WTC11 (cell line): Measurements from ENCODE around the gene MAS1. TPM values are rescaled to one million over a fixed set of nuclear protein-coding genes. Genes with fewer than 3 reads are reported as not detected.

Experiments
- ATAC-seq: fragments of 200-7000 bp; cut with Tn5 transposase; 2 replicates; pipeline ENCODE4 v1.10.0; 2021; ENCODE audit warnings: mild to moderate bottlenecking, moderate library complexity
- CTCF ChIA-PET: fragments of 300-600 bp; sonication (Branson Sonifier 250); formaldehyde crosslinking; loops from one replicate; lab custom pipeline; 2021; ENCODE audit warnings: antibody characterized with exemption; lab: Charles Lee
- POLR2A ChIA-PET: fragments of 350-600 bp; sonication (Branson Sonifier 250); formaldehyde crosslinking; loops from one replicate; lab custom pipeline; 2021; ENCODE audit warnings: antibody characterized with exemption; lab: Charles Lee
- DNase-seq: peaks from one replicate; pipeline ENCODE4 v3.0.0; 2021; ENCODE audit warnings: low spot score
- H3K27ac Mint-ChIP-seq: 2 replicates; pipeline ENCODE4 v1.8.0; 2021; ENCODE audit warnings: mixed read lengths
- H3K27me3 Mint-ChIP-seq: 2 replicates; pipeline ENCODE4 v1.8.0; 2021; ENCODE audit warnings: low read depth, mild to moderate bottlenecking, moderate library complexity, mixed read lengths
- H3K36me3 Mint-ChIP-seq: 2 replicates; pipeline ENCODE4 v1.8.0; 2021; ENCODE audit warnings: mixed read lengths
- H3K4me1 Mint-ChIP-seq: 2 replicates; pipeline ENCODE4 v1.8.0; 2022; ENCODE audit warnings: mixed read lengths
- H3K4me3 Mint-ChIP-seq: 2 replicates; pipeline ENCODE4 v1.8.0; 2021; ENCODE audit warnings: mild to moderate bottlenecking, moderate library complexity, mixed read lengths
- H3K9me3 Mint-ChIP-seq: 2 replicates; pipeline ENCODE4 v1.8.0; 2021; ENCODE audit warnings: mixed read lengths
- ATF1 ChIP-seq: sonication (generic); formaldehyde crosslinking; IDR thresholded peaks from 2 replicates; pipeline ENCODE4 v1.8.1; 2023; ENCODE audit warnings: mild to moderate bottlenecking, moderate library complexity, missing genetic modification reagents
- CREB1 ChIP-seq: sonication (generic); formaldehyde crosslinking; IDR thresholded peaks from 2 replicates; pipeline ENCODE4 v1.8.0; 2023; ENCODE audit warnings: mild to moderate bottlenecking, missing genetic modification reagents
- ELF4 ChIP-seq: sonication (generic); formaldehyde crosslinking; IDR thresholded peaks from 2 replicates; pipeline ENCODE4 v1.8.1; 2022; ENCODE audit warnings: low read depth, mild to moderate bottlenecking, moderate library complexity, missing genetic modification reagents
- FOXJ3 ChIP-seq: sonication (generic); formaldehyde crosslinking; IDR thresholded peaks from 2 replicates; pipeline ENCODE4 v1.9.0; 2021; ENCODE audit warnings: missing genetic modification reagents, mild to moderate bottlenecking, borderline replicate concordance
- FOXK1 ChIP-seq: sonication (generic); formaldehyde crosslinking; IDR thresholded peaks from 2 replicates; pipeline ENCODE4 v1.8.0; 2022; ENCODE audit warnings: mild to moderate bottlenecking, moderate library complexity, missing genetic modification reagents
- GABPB1 ChIP-seq: sonication (generic); formaldehyde crosslinking; IDR thresholded peaks from 2 replicates; pipeline ENCODE4 v1.8.1; 2023; ENCODE audit warnings: mild to moderate bottlenecking, missing genetic modification reagents
- GRHL2 ChIP-seq: fragments of 250-450 bp; sonication (Bioruptor Pico); IDR thresholded peaks from 2 replicates; pipeline ENCODE4 v1.8.0; 2022; ENCODE audit warnings: mild to moderate bottlenecking, moderate library complexity; ENCODE audit not compliant: insufficient replicate concordance, severe bottlenecking
- IRF2 ChIP-seq: sonication (generic); formaldehyde crosslinking; IDR thresholded peaks from 2 replicates; pipeline ENCODE4 v1.8.0; 2022; ENCODE audit warnings: low read depth, missing genetic modification reagents, borderline replicate concordance
- JAZF1 ChIP-seq: fragments of 250-450 bp; sonication (Bioruptor Pico); IDR thresholded peaks from 2 replicates; pipeline ENCODE4 v1.9.0; 2021; ENCODE audit warnings: moderate library complexity, mild to moderate bottlenecking, inconsistent platforms
- NR1H2 ChIP-seq: sonication (generic); formaldehyde crosslinking; IDR thresholded peaks from 2 replicates; pipeline ENCODE4 v1.9.0; 2021; ENCODE audit warnings: mild to moderate bottlenecking, moderate library complexity, missing genetic modification reagents
- ZNF121 ChIP-seq: sonication (generic); formaldehyde crosslinking; IDR thresholded peaks from 2 replicates; pipeline ENCODE4 v1.8.0; 2023; ENCODE audit warnings: missing genetic modification reagents
- ZNF138 ChIP-seq: sonication (generic); formaldehyde crosslinking; conservative IDR thresholded peaks from 2 replicates; pipeline ENCODE4 v1.8.1; 2022; ENCODE audit warnings: mild to moderate bottlenecking, moderate library complexity, missing genetic modification reagents
- ZNF219 ChIP-seq: sonication (generic); formaldehyde crosslinking; IDR thresholded peaks from 2 replicates; pipeline ENCODE4 v1.8.0; 2023; ENCODE audit warnings: missing genetic modification reagents, mild to moderate bottlenecking, borderline replicate concordance
- total RNA-seq: library from RNA; stranded (reverse); gene quantifications from 3 replicates; pipeline ENCODE4 v1.2.3, GENCODE V29; 2021
- TF ChIP-seq, protein P1 (sequence below): sonication (generic); formaldehyde crosslinking; IDR thresholded peaks from 2 replicates; pipeline ENCODE4 v1.8.0; 2022; ENCODE audit warnings: mild to moderate bottlenecking, missing genetic modification reagents
- TF ChIP-seq, protein P2 (sequence below): sonication (generic); formaldehyde crosslinking; conservative IDR thresholded peaks from 2 replicates; pipeline ENCODE4 v1.8.1; 2022; ENCODE audit warnings: mild to moderate bottlenecking, missing genetic modification reagents
- TF ChIP-seq, protein P3 (sequence below): sonication (generic); formaldehyde crosslinking; IDR thresholded peaks from 2 replicates; pipeline ENCODE4 v1.8.1; 2023; ENCODE audit warnings: mild to moderate bottlenecking, missing genetic modification reagents, borderline replicate concordance
- TF ChIP-seq, protein P4 (sequence below): fragments of 250-450 bp; sonication (Bioruptor Pico); IDR thresholded peaks from 2 replicates; pipeline ENCODE4 v1.9.0; 2021; ENCODE audit warnings: mild to moderate bottlenecking

MAS1 gene
- total RNA-seq, 1 experiment from 2014 or later: 0.68 TPM

DNA sequence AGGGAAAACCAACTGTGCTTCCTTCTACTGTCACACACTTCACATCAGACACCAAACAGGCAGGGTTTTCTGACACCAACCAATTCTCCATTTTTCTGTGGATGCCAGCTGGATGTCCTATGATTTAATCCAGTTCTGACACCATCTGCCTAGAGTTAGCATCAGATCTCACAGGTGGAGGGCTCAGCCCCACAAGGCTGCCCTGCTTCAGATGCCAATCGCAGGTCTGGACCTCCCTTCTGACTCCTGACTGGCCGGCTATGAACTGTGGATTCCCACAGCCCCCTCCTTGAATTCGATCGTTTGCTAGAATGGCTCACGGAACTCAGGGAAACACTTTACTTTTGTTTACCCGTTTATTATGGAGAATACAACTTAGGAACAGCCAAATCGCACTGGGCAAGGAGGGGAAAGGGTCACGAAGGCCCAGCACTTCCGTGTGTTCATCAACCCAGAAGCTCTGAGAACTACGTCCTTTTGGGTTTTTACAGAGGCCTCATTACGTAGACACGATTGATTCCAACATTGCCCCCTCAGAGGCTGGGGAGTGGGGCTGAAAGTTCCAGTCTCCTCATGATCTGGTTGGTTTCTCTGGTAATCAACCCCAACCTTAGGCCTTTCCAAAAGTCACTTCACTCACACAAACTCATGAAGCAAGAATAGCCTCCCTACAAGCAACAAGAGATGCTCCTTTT, 25.4 kb upstream of the MAS1 start:
- H3K36me3 Mint-ChIP-seq: peaks cover 5% of the 10 kb centered on the region; the same call in 1 of the 2 replicates
- no peaks in the 10 kb centered on the region for H3K4me1 Mint-ChIP-seq
- no peaks in the 10 kb centered on the region for H3K27me3 Mint-ChIP-seq
- CTCF ChIA-PET: interaction anchor here (0.7 kb wide), 1 partner anchor 40 kb away, joined by 3 read pairs; no protein-coding TSS in a partner anchor
- peak; percentile 41 for ATAC-seq
- no peak overlapping the region for H3K4me3 Mint-ChIP-seq
- no peak for DNase-seq
- no peak for TF ChIP-seq CREB1
- TF ChIP-seq, protein P1, sequence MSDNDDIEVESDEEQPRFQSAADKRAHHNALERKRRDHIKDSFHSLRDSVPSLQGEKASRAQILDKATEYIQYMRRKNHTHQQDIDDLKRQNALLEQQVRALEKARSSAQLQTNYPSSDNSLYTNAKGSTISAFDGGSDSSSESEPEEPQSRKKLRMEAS (CRISPR knock-in tag): no peak
- TF ChIP-seq GABPB1 (CRISPR knock-in tag): no peak
- TF ChIP-seq FOXJ3 (CRISPR knock-in tag): no peak
- no peak for TF ChIP-seq ZNF138 (CRISPR knock-in tag)
- no peak for TF ChIP-seq ZNF219 (CRISPR knock-in tag)
- no peak for TF ChIP-seq ATF1 (CRISPR knock-in tag)
- no peak for TF ChIP-seq GRHL2
- TF ChIP-seq, protein P2, sequence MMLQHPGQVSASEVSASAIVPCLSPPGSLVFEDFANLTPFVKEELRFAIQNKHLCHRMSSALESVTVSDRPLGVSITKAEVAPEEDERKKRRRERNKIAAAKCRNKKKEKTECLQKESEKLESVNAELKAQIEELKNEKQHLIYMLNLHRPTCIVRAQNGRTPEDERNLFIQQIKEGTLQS (CRISPR knock-in tag): no peak
- no peak for TF ChIP-seq IRF2 (CRISPR knock-in tag)
- no peak for TF ChIP-seq FOXK1 (CRISPR knock-in tag)
- TF ChIP-seq, protein P3, sequence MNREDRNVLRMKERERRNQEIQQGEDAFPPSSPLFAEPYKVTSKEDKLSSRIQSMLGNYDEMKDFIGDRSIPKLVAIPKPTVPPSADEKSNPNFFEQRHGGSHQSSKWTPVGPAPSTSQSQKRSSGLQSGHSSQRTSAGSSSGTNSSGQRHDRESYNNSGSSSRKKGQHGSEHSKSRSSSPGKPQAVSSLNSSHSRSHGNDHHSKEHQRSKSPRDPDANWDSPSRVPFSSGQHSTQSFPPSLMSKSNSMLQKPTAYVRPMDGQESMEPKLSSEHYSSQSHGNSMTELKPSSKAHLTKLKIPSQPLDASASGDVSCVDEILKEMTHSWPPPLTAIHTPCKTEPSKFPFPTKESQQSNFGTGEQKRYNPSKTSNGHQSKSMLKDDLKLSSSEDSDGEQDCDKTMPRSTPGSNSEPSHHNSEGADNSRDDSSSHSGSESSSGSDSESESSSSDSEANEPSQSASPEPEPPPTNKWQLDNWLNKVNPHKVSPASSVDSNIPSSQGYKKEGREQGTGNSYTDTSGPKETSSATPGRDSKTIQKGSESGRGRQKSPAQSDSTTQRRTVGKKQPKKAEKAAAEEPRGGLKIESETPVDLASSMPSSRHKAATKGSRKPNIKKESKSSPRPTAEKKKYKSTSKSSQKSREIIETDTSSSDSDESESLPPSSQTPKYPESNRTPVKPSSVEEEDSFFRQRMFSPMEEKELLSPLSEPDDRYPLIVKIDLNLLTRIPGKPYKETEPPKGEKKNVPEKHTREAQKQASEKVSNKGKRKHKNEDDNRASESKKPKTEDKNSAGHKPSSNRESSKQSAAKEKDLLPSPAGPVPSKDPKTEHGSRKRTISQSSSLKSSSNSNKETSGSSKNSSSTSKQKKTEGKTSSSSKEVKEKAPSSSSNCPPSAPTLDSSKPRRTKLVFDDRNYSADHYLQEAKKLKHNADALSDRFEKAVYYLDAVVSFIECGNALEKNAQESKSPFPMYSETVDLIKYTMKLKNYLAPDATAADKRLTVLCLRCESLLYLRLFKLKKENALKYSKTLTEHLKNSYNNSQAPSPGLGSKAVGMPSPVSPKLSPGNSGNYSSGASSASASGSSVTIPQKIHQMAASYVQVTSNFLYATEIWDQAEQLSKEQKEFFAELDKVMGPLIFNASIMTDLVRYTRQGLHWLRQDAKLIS: no peak
- TF ChIP-seq ELF4 (CRISPR knock-in tag): no peak
- no peak for TF ChIP-seq JAZF1
- TF ChIP-seq ZNF121 (CRISPR knock-in tag): no peak
- no peak for TF ChIP-seq NR1H2
- TF ChIP-seq, protein P4, sequence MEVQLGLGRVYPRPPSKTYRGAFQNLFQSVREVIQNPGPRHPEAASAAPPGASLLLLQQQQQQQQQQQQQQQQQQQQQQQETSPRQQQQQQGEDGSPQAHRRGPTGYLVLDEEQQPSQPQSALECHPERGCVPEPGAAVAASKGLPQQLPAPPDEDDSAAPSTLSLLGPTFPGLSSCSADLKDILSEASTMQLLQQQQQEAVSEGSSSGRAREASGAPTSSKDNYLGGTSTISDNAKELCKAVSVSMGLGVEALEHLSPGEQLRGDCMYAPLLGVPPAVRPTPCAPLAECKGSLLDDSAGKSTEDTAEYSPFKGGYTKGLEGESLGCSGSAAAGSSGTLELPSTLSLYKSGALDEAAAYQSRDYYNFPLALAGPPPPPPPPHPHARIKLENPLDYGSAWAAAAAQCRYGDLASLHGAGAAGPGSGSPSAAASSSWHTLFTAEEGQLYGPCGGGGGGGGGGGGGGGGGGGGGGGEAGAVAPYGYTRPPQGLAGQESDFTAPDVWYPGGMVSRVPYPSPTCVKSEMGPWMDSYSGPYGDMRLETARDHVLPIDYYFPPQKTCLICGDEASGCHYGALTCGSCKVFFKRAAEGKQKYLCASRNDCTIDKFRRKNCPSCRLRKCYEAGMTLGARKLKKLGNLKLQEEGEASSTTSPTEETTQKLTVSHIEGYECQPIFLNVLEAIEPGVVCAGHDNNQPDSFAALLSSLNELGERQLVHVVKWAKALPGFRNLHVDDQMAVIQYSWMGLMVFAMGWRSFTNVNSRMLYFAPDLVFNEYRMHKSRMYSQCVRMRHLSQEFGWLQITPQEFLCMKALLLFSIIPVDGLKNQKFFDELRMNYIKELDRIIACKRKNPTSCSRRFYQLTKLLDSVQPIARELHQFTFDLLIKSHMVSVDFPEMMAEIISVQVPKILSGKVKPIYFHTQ: no peak
- POLR2A ChIA-PET: interaction anchor here (0.7 kb wide), 1 partner anchor 103 kb away, joined by 3 read pairs; the partner anchor contains the start of gene ACAT2
- H3K27ac Mint-ChIP-seq: no peak overlapping the region; the same call in 1 of the 2 replicates
- H3K9me3 Mint-ChIP-seq: peaks cover 17% of the 10 kb centered on the region
